Measurements from ENCODE around the gene BMP4. TPM values are rescaled to one million over a fixed set of nuclear protein-coding genes. Genes with fewer than 3 reads are reported as not detected.
"Not testable (repeated sequence)": the region's sequence is repeated elsewhere in the genome, so short reads cannot be mapped to it uniquely, and the experiment has no call there.

BMP4 gene
- total and polyA plus RNA-seq, 2 experiments from 2014 or later = not detected

GRCh38 chr14:53990978-53991377 lies 34.4 kb upstream of the BMP4 start:
- no peak for TF ChIP-seq EZH2phosphoT487 (IDR thresholded peaks at IDR 0.05; ENCODE audit: insufficient read depth, low read depth)
- no peak for TF ChIP-seq EZH2 (IDR thresholded peaks at IDR 0.05; ENCODE audit: insufficient read depth, poor library complexity, severe bottlenecking)
- H3K27me3 ChIP-seq (replicated peaks; ENCODE audit: insufficient read depth) = 0 out of 2 replicates have a peak, but pooled peaks cover 15% of the 10 kb centered on the region
- in situ Hi-C loops (cut with MboI) = no loop called here
- no peaks in the 10 kb centered on the region for H3K9me2 ChIP-seq (ENCODE audit: insufficient read depth)
- no peak for DNase-seq
- WGBS, 2 experiments (ENCODE audit: low coverage in 1 of 2, low lambda C conversion rate in 2 of 2, missing lambda C conversion rate in 2 of 2) = 2 to 7% methylated on average over 2 of the region's 2 CpGs
- H3K27ac ChIP-seq = no peak overlapping the region
- H3K79me2 ChIP-seq (ENCODE audit: insufficient read depth) = no peaks in the 10 kb centered on the region
- H3K4me3 ChIP-seq = no peak overlapping the region
- H4K20me1 ChIP-seq (ENCODE audit: insufficient read depth) = no peaks in the 10 kb centered on the region
- H3K9me3 ChIP-seq (ENCODE audit: low read depth) = no peaks in the 10 kb centered on the region
- H3K4me1 ChIP-seq (ENCODE audit: insufficient read depth) = no peaks in the 10 kb centered on the region
- no peak overlapping the region for H3K9ac ChIP-seq
- H2AFZ ChIP-seq = no peak overlapping the region
- no peak overlapping the region for H3K4me2 ChIP-seq (ENCODE audit: unreplicated experiment)
- no peaks in the 10 kb centered on the region for H3F3A ChIP-seq (ENCODE audit: insufficient read depth)
- no peaks in the 10 kb centered on the region for H3K36me3 ChIP-seq (ENCODE audit: low read depth)

GRCh38 chr14:53986718-53987117 lies 30.1 kb upstream of the BMP4 start:
- H3K4me1 ChIP-seq (ENCODE audit: insufficient read depth); H3K27ac ChIP-seq; H3F3A ChIP-seq (ENCODE audit: insufficient read depth); H3K27me3 ChIP-seq (replicated peaks; ENCODE audit: insufficient read depth); H3K9me2 ChIP-seq (ENCODE audit: insufficient read depth); H3K36me3 ChIP-seq (ENCODE audit: low read depth); H2AFZ ChIP-seq; H3K79me2 ChIP-seq (ENCODE audit: insufficient read depth); H3K4me2 ChIP-seq (ENCODE audit: unreplicated experiment); H3K9me3 ChIP-seq (ENCODE audit: low read depth); in situ Hi-C loops (cut with MboI); DNase-seq; H3K9ac ChIP-seq; H4K20me1 ChIP-seq (ENCODE audit: insufficient read depth); H3K4me3 ChIP-seq: not testable (repeated sequence)
- WGBS, 2 experiments (ENCODE audit: low coverage in 1 of 2, low lambda C conversion rate in 2 of 2, missing lambda C conversion rate in 2 of 2) = 27 to 35% methylated on average over 3 of the region's 3 CpGs

GRCh38 chr14:53984958-53985357 lies 28.3 kb upstream of the BMP4 start:
- H3F3A ChIP-seq (ENCODE audit: insufficient read depth); H4K20me1 ChIP-seq (ENCODE audit: insufficient read depth); H3K9me2 ChIP-seq (ENCODE audit: insufficient read depth); H3K4me3 ChIP-seq; DNase-seq; H3K36me3 ChIP-seq (ENCODE audit: low read depth); H3K4me2 ChIP-seq (ENCODE audit: unreplicated experiment); H3K27ac ChIP-seq; H3K4me1 ChIP-seq (ENCODE audit: insufficient read depth); H3K27me3 ChIP-seq (replicated peaks; ENCODE audit: insufficient read depth); H3K9ac ChIP-seq; H2AFZ ChIP-seq; H3K79me2 ChIP-seq (ENCODE audit: insufficient read depth); in situ Hi-C loops (cut with MboI); H3K9me3 ChIP-seq (ENCODE audit: low read depth): not testable (repeated sequence)
- 58 to 77% methylated on average over 2 of the region's 2 CpGs for WGBS, 2 experiments (ENCODE audit: low coverage in 1 of 2, low lambda C conversion rate in 2 of 2, missing lambda C conversion rate in 2 of 2)

- H3K4me1 ChIP-seq (ENCODE audit: insufficient read depth) = no peaks in the 10 kb centered on the region
- no peaks in the 10 kb centered on the region for H3K79me2 ChIP-seq (ENCODE audit: insufficient read depth)
- H3K4me2 ChIP-seq (ENCODE audit: unreplicated experiment) = no peak overlapping the region
- no peaks in the 10 kb centered on the region for H3F3A ChIP-seq (ENCODE audit: insufficient read depth)
- H3K27ac ChIP-seq = no peak overlapping the region
- no peaks in the 10 kb centered on the region for H3K9me3 ChIP-seq (ENCODE audit: low read depth)
- TF ChIP-seq EZH2 (IDR thresholded peaks at IDR 0.05; ENCODE audit: insufficient read depth, poor library complexity, severe bottlenecking) (no peak), EZH2phosphoT487 (IDR thresholded peaks at IDR 0.05; ENCODE audit: insufficient read depth, low read depth) (no peak)
- in situ Hi-C loops (cut with MboI) = no loop called here
- no peak overlapping the region for H3K4me3 ChIP-seq
- peaks cover 2% of the 10 kb centered on the region for H3K27me3 ChIP-seq (replicated peaks; ENCODE audit: insufficient read depth)
- no peaks in the 10 kb centered on the region for H3K9me2 ChIP-seq (ENCODE audit: insufficient read depth)
- no peak for DNase-seq
- H4K20me1 ChIP-seq (ENCODE audit: insufficient read depth) = no peaks in the 10 kb centered on the region
- no peaks in the 10 kb centered on the region for H3K36me3 ChIP-seq (ENCODE audit: low read depth)
- no peak overlapping the region for H3K9ac ChIP-seq
- no peak overlapping the region for H2AFZ ChIP-seq
Measured at GRCh38 chr14:53983112-53983511, 26.5 kb upstream of the BMP4 start.

GRCh38 chr14:53982546-53982945 lies 25.9 kb upstream of the BMP4 start:
- in situ Hi-C loops (cut with MboI) = no loop called here
- Histone ChIP-seq H4K20me1 (ENCODE audit: insufficient read depth) (no peaks in the 10 kb centered on the region), H3K4me1 (ENCODE audit: insufficient read depth) (no peaks in the 10 kb centered on the region), H3K9me3 (ENCODE audit: low read depth) (no peaks in the 10 kb centered on the region), H3K79me2 (ENCODE audit: insufficient read depth) (no peaks in the 10 kb centered on the region), H3K27me3 (replicated peaks; ENCODE audit: insufficient read depth) (peaks cover 4% of the 10 kb centered on the region), H3K27ac (no peak overlapping the region), H3K4me2 (ENCODE audit: unreplicated experiment) (no peak overlapping the region), H2AFZ (no peak overlapping the region), H3K9me2 (ENCODE audit: insufficient read depth) (no peaks in the 10 kb centered on the region), H3K9ac (no peak overlapping the region), H3K4me3 (no peak overlapping the region), H3F3A (ENCODE audit: insufficient read depth) (no peaks in the 10 kb centered on the region), H3K36me3 (ENCODE audit: low read depth) (no peaks in the 10 kb centered on the region)
- DNase-seq = no peak
- 63 to 69% methylated on average over 2 of the region's 2 CpGs for WGBS, 2 experiments (ENCODE audit: low coverage in 1 of 2, low lambda C conversion rate in 2 of 2, missing lambda C conversion rate in 2 of 2)
- no peak for TF ChIP-seq EZH2 (IDR thresholded peaks at IDR 0.05; ENCODE audit: insufficient read depth, poor library complexity, severe bottlenecking)
- TF ChIP-seq EZH2phosphoT487 (IDR thresholded peaks at IDR 0.05; ENCODE audit: insufficient read depth, low read depth) = no peak

Measured in GM23248 (cell line).